H1 (cell line): Measurements from ENCODE around the gene TASP1.

Experiments
- CEBPB ChIP-seq: IDR thresholded peaks from 2 replicates; pipeline ENCODE4 v1.6.1; 2012; ENCODE audit warnings: low read depth, low read length
- EGR1 ChIP-seq: IDR thresholded peaks from 2 replicates; pipeline ENCODE4 v1.6.1; 2011; ENCODE audit warnings: low read depth, low read length, borderline replicate concordance
- EP300 ChIP-seq, 2 experiments: IDR thresholded peaks; 1 replicate in 1 of 2; 2 replicates in 1 of 2; pipeline ENCODE4 v1.6.1; 2011 to 2012; ENCODE audit warnings: low read depth in 2 of 2, low read length in 2 of 2, mild to moderate bottlenecking in 2 of 2, borderline replicate concordance in 1 of 2, inconsistent platforms in 1 of 2, moderate library complexity in 1 of 2
- POLR2A ChIP-seq, 2 experiments: IDR thresholded peaks; 1 replicate in 1 of 2; 2 replicates in 1 of 2; pipeline ENCODE4 v1.6.1; 2011; ENCODE audit warnings: low read depth in 2 of 2, low read length in 2 of 2, mild to moderate bottlenecking in 2 of 2; ENCODE audit errors: control extremely low read depth in 1 of 2
- TF ChIP-seq, protein P1 (sequence below), 3 experiments: IDR thresholded peaks; 1 replicate in 2 of 3; 2 replicates in 1 of 3; pipeline versions ENCODE4 v1.5.1 to v1.6.1; 2011; ENCODE audit warnings: low read length in 3 of 3, mild to moderate bottlenecking in 3 of 3, inconsistent platforms in 2 of 3, low read depth in 1 of 3, moderate library complexity in 1 of 3; ENCODE audit not compliant: insufficient read depth in 1 of 3; ENCODE audit errors: control extremely low read depth in 1 of 3

DNA sequence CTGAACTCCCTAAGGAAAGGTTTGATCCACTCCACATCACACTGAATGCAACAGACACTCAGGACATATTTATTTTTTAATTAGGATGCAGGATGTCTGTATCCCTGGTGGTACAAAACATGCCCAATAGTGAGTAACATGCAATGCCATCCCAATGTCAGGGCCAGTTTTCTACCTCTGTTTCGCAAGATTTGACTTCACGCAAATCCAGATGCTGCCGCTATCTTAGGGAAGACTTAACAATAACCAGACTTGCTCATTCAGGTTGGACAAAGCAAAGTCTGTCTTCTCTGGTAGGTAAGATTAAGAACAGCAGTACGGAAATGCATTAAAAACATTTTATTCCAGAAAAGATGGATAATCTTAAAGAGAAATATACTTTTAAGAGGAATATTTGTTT is 103.1 kb downstream of the TASP1 start:
- TF ChIP-seq EP300 (IDR thresholded peaks at IDR 0.05; ENCODE audit: borderline replicate concordance in 1 of 2, low read depth in 2 of 2, low read length in 2 of 2) (no peak), CEBPB (no peak), EGR1 (no peak), POLR2A (IDR thresholded peaks at IDR 0.05; ENCODE audit: control extremely low read depth in 1 of 2, low read depth in 2 of 2, low read length in 2 of 2) (no peak)
- TF ChIP-seq, protein P1, sequence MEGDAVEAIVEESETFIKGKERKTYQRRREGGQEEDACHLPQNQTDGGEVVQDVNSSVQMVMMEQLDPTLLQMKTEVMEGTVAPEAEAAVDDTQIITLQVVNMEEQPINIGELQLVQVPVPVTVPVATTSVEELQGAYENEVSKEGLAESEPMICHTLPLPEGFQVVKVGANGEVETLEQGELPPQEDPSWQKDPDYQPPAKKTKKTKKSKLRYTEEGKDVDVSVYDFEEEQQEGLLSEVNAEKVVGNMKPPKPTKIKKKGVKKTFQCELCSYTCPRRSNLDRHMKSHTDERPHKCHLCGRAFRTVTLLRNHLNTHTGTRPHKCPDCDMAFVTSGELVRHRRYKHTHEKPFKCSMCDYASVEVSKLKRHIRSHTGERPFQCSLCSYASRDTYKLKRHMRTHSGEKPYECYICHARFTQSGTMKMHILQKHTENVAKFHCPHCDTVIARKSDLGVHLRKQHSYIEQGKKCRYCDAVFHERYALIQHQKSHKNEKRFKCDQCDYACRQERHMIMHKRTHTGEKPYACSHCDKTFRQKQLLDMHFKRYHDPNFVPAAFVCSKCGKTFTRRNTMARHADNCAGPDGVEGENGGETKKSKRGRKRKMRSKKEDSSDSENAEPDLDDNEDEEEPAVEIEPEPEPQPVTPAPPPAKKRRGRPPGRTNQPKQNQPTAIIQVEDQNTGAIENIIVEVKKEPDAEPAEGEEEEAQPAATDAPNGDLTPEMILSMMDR (IDR thresholded peaks at IDR 0.05; ENCODE audit: control extremely low read depth in 1 of 3, insufficient read depth in 1 of 3, low read depth in 1 of 3, low read length in 3 of 3) = no peak
